PC-9 (cell line): ENCODE data around the gene SIGMAR1. TPM values are rescaled to one million over a fixed set of nuclear protein-coding genes. Genes with fewer than 3 reads are reported as not detected.

Experiments
- BruUV-seq: library from RNA; stranded (reverse); fragments of 400-500 nt; replicated peaks from 2 replicates; lab custom pipeline; 2021; lab: Mats Ljungman, UMichigan
- CTCF ChIA-PET: fragments of 300-600 bp; sonication (Branson Sonifier 250); formaldehyde crosslinking; loops from one replicate; lab custom pipeline; 2022; ENCODE audit warnings: antibody characterized with exemption; lab: Charles Lee
- POLR2A ChIA-PET: fragments of 300-600 bp; sonication (Branson Sonifier 250); formaldehyde crosslinking; loops from one replicate; lab custom pipeline; 2022; ENCODE audit warnings: antibody characterized with exemption; ENCODE audit not compliant: unreplicated experiment; lab: Charles Lee
- DNase-seq, 2 experiments: peaks; one replicate each; pipeline versions ENCODE4 v3.0.0 to v3.0.0-alpha.2; 2015 to 2022; ENCODE audit warnings: mixed read lengths in 1 of 2
- H2AFZ ChIP-seq: fragments of 200-600 bp; sonication (generic); 2 replicates; pipeline ENCODE4 v1.8.1; 2017; ENCODE audit warnings: antibody characterized with exemption
- H3F3A ChIP-seq: fragments of 200-600 bp; sonication (generic); 2 replicates; pipeline ENCODE4 v1.8.1; 2017; ENCODE audit warnings: antibody characterized with exemption, mild to moderate bottlenecking, low read depth; ENCODE audit not compliant: insufficient read depth
- H3K27ac ChIP-seq: fragments of 200-600 bp; sonication (generic); 2 replicates; pipeline ENCODE4 v1.6.1; 2016; ENCODE audit warnings: mixed run types
- H3K27me3 ChIP-seq: fragments of 200-600 bp; sonication (generic); 2 replicates; pipeline ENCODE4 v1.6.1; 2016; ENCODE audit warnings: low read depth, mixed run types; ENCODE audit not compliant: insufficient read depth
- H3K36me3 ChIP-seq: fragments of 200-600 bp; sonication (generic); 2 replicates; pipeline ENCODE4 v1.6.1; 2016; ENCODE audit warnings: low read depth, mixed run types
- H3K4me1 ChIP-seq: fragments of 200-600 bp; sonication (generic); replicated peaks from 2 replicates; pipeline ENCODE4 v1.6.1; 2016; ENCODE audit warnings: mixed run types; ENCODE audit not compliant: insufficient read depth
- H3K4me2 ChIP-seq: fragments of 200-600 bp; sonication (generic); 2 replicates; pipeline ENCODE4 v1.6.1; 2017; ENCODE audit warnings: mixed run types
- H3K4me3 ChIP-seq: fragments of 200-600 bp; sonication (generic); 2 replicates; pipeline ENCODE4 v1.6.1; 2016; ENCODE audit warnings: mixed run types
- H3K79me2 ChIP-seq: fragments of 200-600 bp; sonication (generic); 2 replicates; pipeline ENCODE4 v1.6.1; 2017; ENCODE audit warnings: low read depth, mixed run types
- H3K9me2 ChIP-seq: fragments of 200-600 bp; sonication (generic); 2 replicates; pipeline ENCODE4 v1.8.1; 2017; ENCODE audit warnings: mild to moderate bottlenecking; ENCODE audit not compliant: insufficient read depth
- H3K9me3 ChIP-seq: fragments of 200-600 bp; sonication (generic); 2 replicates; pipeline ENCODE4 v1.8.1; 2016; ENCODE audit warnings: low read depth; ENCODE audit not compliant: insufficient read depth
- H4K20me1 ChIP-seq: fragments of 200-600 bp; sonication (generic); 2 replicates; pipeline ENCODE4 v1.8.1; 2017; ENCODE audit not compliant: insufficient read depth
- EZH2 ChIP-seq: fragments of 200-600 bp; sonication (generic); IDR thresholded peaks from 2 replicates; pipeline ENCODE4 v1.8.0; 2017; ENCODE audit warnings: antibody characterized with exemption, low read depth
- intact Hi-C: fragments of 100-400 bp; cut with micrococcal nuclease; formaldehyde crosslinking; loops from one replicate; pipeline ENCODE4 v1.10.0; 2022; ENCODE audit not compliant: unreplicated experiment
- total RNA-seq: library from RNA; stranded (reverse); gene quantifications from 2 replicates; pipeline ENCODE4 v1.2.3, GENCODE V29; 2021
- TF ChIP-seq, protein P1 (sequence below): fragments of 200-600 bp; sonication (generic); conservative IDR thresholded peaks from 2 replicates; pipeline ENCODE4 v1.6.1; 2017; ENCODE audit warnings: mixed run types, antibody characterized with exemption, mild to moderate bottlenecking, moderate library complexity

The SIGMAR1 gene
- total RNA-seq, 1 experiment from 2014 or later = 57.9 TPM

DNA sequence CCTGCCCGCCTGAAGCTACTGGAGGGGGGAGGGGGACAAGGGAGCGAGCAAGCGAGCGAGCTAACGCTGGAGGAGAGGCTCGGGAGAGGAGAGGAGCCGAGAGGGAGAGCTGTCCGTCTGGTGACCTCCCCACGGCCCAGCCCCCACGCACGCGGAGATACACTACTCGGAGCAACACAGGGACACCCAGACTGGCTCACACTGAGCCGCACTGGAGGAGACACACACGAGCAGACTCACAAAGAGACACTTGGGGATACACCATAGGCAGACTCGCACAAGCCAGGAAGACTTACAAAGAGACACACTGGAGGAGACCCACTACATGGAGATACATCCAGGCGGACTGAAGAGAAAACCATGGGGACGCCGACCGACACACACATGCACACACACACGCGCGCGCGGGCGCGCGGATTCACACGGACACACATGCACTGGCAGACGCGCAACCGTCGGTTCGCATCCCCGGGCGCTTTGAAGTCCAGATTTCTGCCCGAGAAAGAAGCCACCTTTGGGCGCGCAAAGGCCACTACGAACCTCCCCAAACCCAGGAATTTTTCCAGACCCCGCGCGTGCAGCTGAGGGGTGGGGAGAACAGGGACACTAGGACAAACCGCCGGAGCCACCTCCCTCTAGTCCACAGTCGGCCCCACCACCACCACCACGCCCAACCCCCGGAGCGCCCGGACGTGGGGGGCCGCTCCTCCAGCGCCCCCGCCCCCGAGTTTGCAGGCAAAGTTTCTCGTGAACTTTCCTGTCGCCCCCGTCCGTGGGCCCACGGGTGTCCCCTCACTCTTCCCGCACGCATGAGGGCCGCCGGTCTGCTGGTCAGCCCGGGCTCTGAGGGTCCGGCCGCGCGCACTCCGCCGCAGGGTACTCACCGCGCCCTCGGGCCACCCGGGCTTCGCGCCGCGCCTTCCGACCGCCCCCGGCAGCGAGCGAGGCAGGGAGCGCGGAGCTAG is 48.6 kb downstream of the SIGMAR1 start:
- Histone ChIP-seq H3K4me1 (no peaks in the 10 kb centered on the region), H3K9me2 (no peaks in the 10 kb centered on the region), H2AFZ (no peak overlapping the region), H3K36me3 (no peaks in the 10 kb centered on the region), H3K9me3 (no peaks in the 10 kb centered on the region), H3K27ac (no peak overlapping the region), H3K4me2 (no peak overlapping the region), H3K27me3 (peaks cover 40% of the 10 kb centered on the region), H3K4me3 (no peak overlapping the region), H3K79me2 (no peaks in the 10 kb centered on the region), H4K20me1 (no peaks in the 10 kb centered on the region), H3F3A (no peaks in the 10 kb centered on the region)
- BruUV-seq = no TSS peak
- intact Hi-C loops = no loop called here
- CTCF ChIA-PET = interaction anchor here (0.6 kb wide), 1 partner anchor 943 kb away, joined by 4 read pairs; no protein-coding TSS in a partner anchor
- POLR2A ChIA-PET = no interaction called here
- DNase-seq = no peak
- TF ChIP-seq, protein P1, sequence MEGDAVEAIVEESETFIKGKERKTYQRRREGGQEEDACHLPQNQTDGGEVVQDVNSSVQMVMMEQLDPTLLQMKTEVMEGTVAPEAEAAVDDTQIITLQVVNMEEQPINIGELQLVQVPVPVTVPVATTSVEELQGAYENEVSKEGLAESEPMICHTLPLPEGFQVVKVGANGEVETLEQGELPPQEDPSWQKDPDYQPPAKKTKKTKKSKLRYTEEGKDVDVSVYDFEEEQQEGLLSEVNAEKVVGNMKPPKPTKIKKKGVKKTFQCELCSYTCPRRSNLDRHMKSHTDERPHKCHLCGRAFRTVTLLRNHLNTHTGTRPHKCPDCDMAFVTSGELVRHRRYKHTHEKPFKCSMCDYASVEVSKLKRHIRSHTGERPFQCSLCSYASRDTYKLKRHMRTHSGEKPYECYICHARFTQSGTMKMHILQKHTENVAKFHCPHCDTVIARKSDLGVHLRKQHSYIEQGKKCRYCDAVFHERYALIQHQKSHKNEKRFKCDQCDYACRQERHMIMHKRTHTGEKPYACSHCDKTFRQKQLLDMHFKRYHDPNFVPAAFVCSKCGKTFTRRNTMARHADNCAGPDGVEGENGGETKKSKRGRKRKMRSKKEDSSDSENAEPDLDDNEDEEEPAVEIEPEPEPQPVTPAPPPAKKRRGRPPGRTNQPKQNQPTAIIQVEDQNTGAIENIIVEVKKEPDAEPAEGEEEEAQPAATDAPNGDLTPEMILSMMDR = no peak
- no peak for TF ChIP-seq EZH2

- POLR2A ChIA-PET = interaction anchor here (0.6 kb wide), 1 partner anchor 1105 kb away, joined by 4 read pairs; no protein-coding TSS in a partner anchor
Measured at GRCh38 chr9:34587271-34587670, 50.3 kb downstream of the SIGMAR1 start.

DNA sequence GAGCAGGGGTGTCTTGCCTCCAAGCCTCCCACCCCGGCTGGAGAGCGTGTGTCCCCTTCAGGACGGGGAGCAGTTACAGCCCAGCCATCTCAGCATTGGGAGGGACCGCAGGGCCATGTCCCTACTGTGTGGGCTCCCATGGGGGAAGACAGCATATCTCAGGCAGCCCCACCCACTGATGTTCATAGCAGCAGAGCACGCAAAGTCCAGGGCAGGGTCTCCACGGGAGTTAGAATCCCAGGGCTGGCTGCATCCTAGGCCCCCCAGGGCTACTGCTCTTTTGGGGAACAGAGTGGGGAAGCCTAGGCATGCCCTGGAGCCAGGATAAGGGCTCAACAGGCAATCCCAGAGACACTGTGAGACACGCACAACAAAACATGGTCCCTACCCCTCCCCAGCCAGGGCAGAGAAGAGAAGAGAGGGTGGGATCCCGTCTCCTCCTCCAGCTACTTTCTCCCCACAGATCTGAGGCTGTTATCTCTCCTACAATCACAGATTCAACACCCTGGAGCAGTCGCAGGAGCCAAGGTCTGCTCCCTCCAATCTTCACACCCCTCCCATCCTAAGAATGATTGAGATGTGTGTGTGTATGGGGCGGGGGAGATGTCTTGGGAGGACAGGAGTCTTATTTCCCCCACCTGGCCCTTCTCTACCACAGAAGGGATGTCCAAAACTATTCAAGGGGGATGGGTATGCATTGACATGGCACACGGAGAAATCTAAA is 51.5 kb downstream of the SIGMAR1 start:
- no TSS peak for BruUV-seq
- POLR2A ChIA-PET = no interaction called here
- Histone ChIP-seq H3K36me3 (no peaks in the 10 kb centered on the region), H3K4me1 (no peaks in the 10 kb centered on the region), H3K27me3 (peaks cover 55% of the 10 kb centered on the region), H3K27ac (no peak overlapping the region), H4K20me1 (no peaks in the 10 kb centered on the region), H3K4me2 (no peak overlapping the region), H3K9me2 (no peaks in the 10 kb centered on the region), H3K4me3 (no peak overlapping the region), H3K79me2 (no peaks in the 10 kb centered on the region), H3K9me3 (no peaks in the 10 kb centered on the region), H2AFZ (no peak overlapping the region), H3F3A (no peaks in the 10 kb centered on the region)
- intact Hi-C loops = no loop called here
- TF ChIP-seq, protein P1 = no peak
- no peak for TF ChIP-seq EZH2
- no peak for DNase-seq
- CTCF ChIA-PET = no interaction called here

More at GRCh38 chr9:34587271-34587670, 50.3 kb downstream of the SIGMAR1 start:
- no peak for TF ChIP-seq EZH2
- TF ChIP-seq, protein P1 = no peak
- H3K4me2 ChIP-seq = no peak overlapping the region
- no peak overlapping the region for H2AFZ ChIP-seq
- no peaks in the 10 kb centered on the region for H3K4me1 ChIP-seq
- CTCF ChIA-PET = interaction anchor here (1.0 kb wide), 1 partner anchor 183 kb away, joined by 3 read pairs; no protein-coding TSS in a partner anchor
- intact Hi-C loops = no loop called here
- no peaks in the 10 kb centered on the region for H3F3A ChIP-seq
- no peak overlapping the region for H3K4me3 ChIP-seq
- H3K36me3 ChIP-seq = no peaks in the 10 kb centered on the region
- no peaks in the 10 kb centered on the region for H3K9me2 ChIP-seq
- H4K20me1 ChIP-seq = no peaks in the 10 kb centered on the region
- H3K27ac ChIP-seq = no peak overlapping the region
- BruUV-seq = no TSS peak
- no peaks in the 10 kb centered on the region for H3K9me3 ChIP-seq
- peaks cover 57% of the 10 kb centered on the region for H3K27me3 ChIP-seq
- no peaks in the 10 kb centered on the region for H3K79me2 ChIP-seq
- DNase-seq = no peak
